OCI-M2 (cell line): Measurements from ENCODE around the gene CERS6.
"Not testable (repeated sequence)": the region's sequence is repeated elsewhere in the genome, so short reads cannot be mapped to it uniquely, and the experiment has no call there.

ENCODE experiments used
- DNase-seq: peaks from one replicate; lab custom pipeline; 2025; ENCODE audit not compliant: unreplicated experiment; lab: John Stamatoyannopoulos, UW

Gene CERS6

GRCh38 chr2:168633200-168633599 lies 177.1 kb downstream of the CERS6 start:
- DNase-seq, result no peak

GRCh38 chr2:168633895-168634294 lies 177.8 kb downstream of the CERS6 start:
- DNase-seq, result no peak

GRCh38 chr2:168635065-168635577 lies 179.0 kb downstream of the CERS6 start:
- no peak for DNase-seq

- no peak for DNase-seq
These were observed 182.9 kb downstream of the CERS6 start for GRCh38 chr2:168639018-168639417.

GRCh38 chr2:168639441-168639898 lies 183.4 kb downstream of the CERS6 start:
- no peak for DNase-seq

- DNase-seq, result no peak
These were observed 184.0 kb downstream of the CERS6 start for GRCh38 chr2:168640039-168640438.

- no peak for DNase-seq
These were observed 185.6 kb downstream of the CERS6 start for GRCh38 chr2:168641636-168642035.

GRCh38 chr2:168642873-168643272 lies 186.8 kb downstream of the CERS6 start:
- no peak for DNase-seq

GRCh38 chr2:168643979-168644378 lies 187.9 kb downstream of the CERS6 start:
- no peak for DNase-seq

GRCh38 chr2:168645696-168646338 lies 189.7 kb downstream of the CERS6 start:
- DNase-seq, result no peak

GRCh38 chr2:168649105-168649504 lies 193.0 kb downstream of the CERS6 start:
- no peak for DNase-seq

GRCh38 chr2:168649562-168649961 lies 193.5 kb downstream of the CERS6 start:
- no peak for DNase-seq

- no peak for DNase-seq
These were observed 194.1 kb downstream of the CERS6 start for GRCh38 chr2:168650139-168650538.

GRCh38 chr2:168650781-168651180 lies 194.7 kb downstream of the CERS6 start:
- DNase-seq, result no peak

GRCh38 chr2:168652997-168653921 lies 197.2 kb downstream of the CERS6 start:
- DNase-seq, result no peak

- DNase-seq, result no peak
These were observed 198.6 kb downstream of the CERS6 start for GRCh38 chr2:168654705-168655104.

GRCh38 chr2:168655207-168655606 lies 199.1 kb downstream of the CERS6 start:
- DNase-seq, result no peak

GRCh38 chr2:168657378-168657777 lies 201.3 kb downstream of the CERS6 start:
- not testable (repeated sequence) for DNase-seq

GRCh38 chr2:168658706-168659105 lies 202.6 kb downstream of the CERS6 start:
- DNase-seq, result no peak

GRCh38 chr2:168660870-168661862 lies 205.1 kb downstream of the CERS6 start:
- DNase-seq, result no peak

- DNase-seq, result no peak
These were observed 205.8 kb downstream of the CERS6 start for GRCh38 chr2:168661863-168662256.
